ENCODE data around the gene ATXN10.

Gene ATXN10

GRCh38 chr22:45640291-45640940 lies 31.2 kb upstream of the ATXN10 start:
- Histone ChIP-seq H3K36me3 (ENCODE audit: control insufficient read depth in 1 of 2, insufficient read depth in 2 of 2, low read depth in 1 of 2, low read length in 2 of 2) (no peaks in the 10 kb centered on the region), H3K14ac (ENCODE audit: low read length in 2 of 2) (peak overlapping the region in 1 of 2 experiments; percentile 31), H4K91ac (ENCODE audit: low read length) (no peak overlapping the region), H3K23ac (ENCODE audit: low read length in 2 of 2) (no peak overlapping the region), H2BK120ac (ENCODE audit: low read depth, low read length) (no peak overlapping the region), H3K9me3 (ENCODE audit: control insufficient read depth, low read length) (no peaks in the 10 kb centered on the region), H2BK5ac (ENCODE audit: low read depth, low read length, poor library complexity, severe bottlenecking) (no peak overlapping the region), H3K4ac (ENCODE audit: low read depth in 1 of 2, low read length in 2 of 2) (no peak overlapping the region), H3K79me1 (replicated peaks; ENCODE audit: low read length, poor library complexity, severe bottlenecking) (no peaks in the 10 kb centered on the region), H3K4me3 (ENCODE audit: insufficient read depth in 1 of 2, low read depth in 1 of 2, low read length in 2 of 2) (no peak overlapping the region), H3K27me3 (ENCODE audit: control insufficient read depth in 1 of 2, insufficient read depth in 1 of 2, low read length in 2 of 2) (peaks cover 0 to 47% of the 10 kb centered on the region in 2 experiments), H2BK12ac (ENCODE audit: low read length in 2 of 2) (peak overlapping the region; percentile 17 to 28), H3K4me1 (ENCODE audit: control insufficient read depth, insufficient read depth, low read depth, low read length) (peaks cover 12% of the 10 kb centered on the region), H3K18ac (ENCODE audit: low read depth in 1 of 2, low read length in 2 of 2) (no peak overlapping the region), H4K8ac (ENCODE audit: low read length) (no peak overlapping the region), H2BK15ac (ENCODE audit: low read depth, poor library complexity, severe bottlenecking) (peak overlapping the region; percentile 53), H2AFZ (ENCODE audit: low read depth, low read length) (no peak overlapping the region), H3K9ac (ENCODE audit: low read length) (no peak overlapping the region), H3K4me2 (ENCODE audit: low read length, poor library complexity, severe bottlenecking) (no peak overlapping the region), H2AK5ac (ENCODE audit: low read length, severe bottlenecking) (no peak overlapping the region), H3K27ac (ENCODE audit: low read length, poor library complexity, severe bottlenecking) (no peak overlapping the region)
- no peak for DNase-seq
- 65% methylated on average over 7 of the region's 7 CpGs for WGBS

- no peak overlapping the region for H3K18ac ChIP-seq (ENCODE audit: low read depth in 1 of 2, low read length in 2 of 2)
- no peak overlapping the region for H2BK5ac ChIP-seq (ENCODE audit: low read depth, low read length, poor library complexity, severe bottlenecking)
- H3K9ac ChIP-seq (ENCODE audit: low read length), result no peak overlapping the region
- 92% methylated on average over 24 of the region's 24 CpGs for WGBS
- no peak overlapping the region for H3K4me2 ChIP-seq (ENCODE audit: low read length, poor library complexity, severe bottlenecking)
- H3K79me1 ChIP-seq (replicated peaks; ENCODE audit: low read length, poor library complexity, severe bottlenecking), result no peaks in the 10 kb centered on the region
- no peak for DNase-seq
- H3K27me3 ChIP-seq (ENCODE audit: control insufficient read depth in 1 of 2, insufficient read depth in 1 of 2, low read length in 2 of 2), result peaks cover 0 to 50% of the 10 kb centered on the region in 2 experiments
- H2AFZ ChIP-seq (ENCODE audit: low read depth, low read length), result no peak overlapping the region
- no peaks in the 10 kb centered on the region for H3K9me3 ChIP-seq (ENCODE audit: control insufficient read depth, low read length)
- H4K8ac ChIP-seq (ENCODE audit: low read length), result no peak overlapping the region
- H4K91ac ChIP-seq (ENCODE audit: low read length), result no peak overlapping the region
- no peak overlapping the region for H3K14ac ChIP-seq (ENCODE audit: low read length in 2 of 2)
- H2BK12ac ChIP-seq (ENCODE audit: low read length in 2 of 2), result peak overlapping the region in 1 of 2 experiments; percentile 28
- no peak overlapping the region for H2BK15ac ChIP-seq (ENCODE audit: low read depth, poor library complexity, severe bottlenecking)
- H2BK120ac ChIP-seq (ENCODE audit: low read depth, low read length), result no peak overlapping the region
- no peak overlapping the region for H3K4ac ChIP-seq (ENCODE audit: low read depth in 1 of 2, low read length in 2 of 2)
- no peak overlapping the region for H2AK5ac ChIP-seq (ENCODE audit: low read length, severe bottlenecking)
- H3K27ac ChIP-seq (ENCODE audit: low read length, poor library complexity, severe bottlenecking), result no peak overlapping the region
- H3K23ac ChIP-seq (ENCODE audit: low read length in 2 of 2), result no peak overlapping the region
- H3K36me3 ChIP-seq (ENCODE audit: control insufficient read depth in 1 of 2, insufficient read depth in 2 of 2, low read depth in 1 of 2, low read length in 2 of 2), result no peaks in the 10 kb centered on the region
- no peak overlapping the region for H3K4me3 ChIP-seq (ENCODE audit: insufficient read depth in 1 of 2, low read depth in 1 of 2, low read length in 2 of 2)
- H3K4me1 ChIP-seq (ENCODE audit: control insufficient read depth, insufficient read depth, low read depth, low read length), result peaks cover 18% of the 10 kb centered on the region
Observed at GRCh38 chr22:45640941-45641621, 30.6 kb upstream of the ATXN10 start.

- Histone ChIP-seq H3K4me2 (ENCODE audit: low read length, poor library complexity, severe bottlenecking) (no peak overlapping the region), H3K4me1 (ENCODE audit: control insufficient read depth, insufficient read depth, low read depth, low read length) (peaks cover 21% of the 10 kb centered on the region), H3K9ac (ENCODE audit: low read length) (no peak overlapping the region), H3K14ac (ENCODE audit: low read length in 2 of 2) (no peak overlapping the region), H2BK120ac (ENCODE audit: low read depth, low read length) (no peak overlapping the region), H3K23ac (ENCODE audit: low read length in 2 of 2) (no peak overlapping the region), H3K18ac (ENCODE audit: low read depth in 1 of 2, low read length in 2 of 2) (no peak overlapping the region), H4K91ac (ENCODE audit: low read length) (no peak overlapping the region), H3K9me3 (ENCODE audit: control insufficient read depth, low read length) (no peaks in the 10 kb centered on the region), H4K8ac (ENCODE audit: low read length) (no peak overlapping the region), H2BK5ac (ENCODE audit: low read depth, low read length, poor library complexity, severe bottlenecking) (no peak overlapping the region), H3K36me3 (ENCODE audit: control insufficient read depth in 1 of 2, insufficient read depth in 2 of 2, low read depth in 1 of 2, low read length in 2 of 2) (no peaks in the 10 kb centered on the region), H2AFZ (ENCODE audit: low read depth, low read length) (no peak overlapping the region), H2BK12ac (ENCODE audit: low read length in 2 of 2) (no peak overlapping the region), H3K4me3 (ENCODE audit: insufficient read depth in 1 of 2, low read depth in 1 of 2, low read length in 2 of 2) (no peak overlapping the region), H3K4ac (ENCODE audit: low read depth in 1 of 2, low read length in 2 of 2) (no peak overlapping the region), H3K27me3 (ENCODE audit: control insufficient read depth in 1 of 2, insufficient read depth in 1 of 2, low read length in 2 of 2) (peaks cover 0 to 59% of the 10 kb centered on the region in 2 experiments), H2AK5ac (ENCODE audit: low read length, severe bottlenecking) (no peak overlapping the region), H3K79me1 (replicated peaks; ENCODE audit: low read length, poor library complexity, severe bottlenecking) (no peaks in the 10 kb centered on the region), H3K27ac (ENCODE audit: low read length, poor library complexity, severe bottlenecking) (no peak overlapping the region), H2BK15ac (ENCODE audit: low read depth, poor library complexity, severe bottlenecking) (no peak overlapping the region)
- WGBS, result 92% methylated on average over 2 of the region's 2 CpGs
- no peak for DNase-seq
Observed at GRCh38 chr22:45642986-45643385, 28.6 kb upstream of the ATXN10 start.

- no peak overlapping the region for H3K23ac ChIP-seq (ENCODE audit: low read length in 2 of 2)
- H4K91ac ChIP-seq (ENCODE audit: low read length), result no peak overlapping the region
- H3K4me2 ChIP-seq (ENCODE audit: low read length, poor library complexity, severe bottlenecking), result no peak overlapping the region
- H3K4me1 ChIP-seq (ENCODE audit: control insufficient read depth, insufficient read depth, low read depth, low read length), result peaks cover 19% of the 10 kb centered on the region
- H4K8ac ChIP-seq (ENCODE audit: low read length), result no peak overlapping the region
- no peak overlapping the region for H2BK12ac ChIP-seq (ENCODE audit: low read length in 2 of 2)
- H3K27ac ChIP-seq (ENCODE audit: low read length, poor library complexity, severe bottlenecking), result no peak overlapping the region
- no peak overlapping the region for H2AFZ ChIP-seq (ENCODE audit: low read depth, low read length)
- H3K9ac ChIP-seq (ENCODE audit: low read length), result no peak overlapping the region
- H2BK15ac ChIP-seq (ENCODE audit: low read depth, poor library complexity, severe bottlenecking), result no peak overlapping the region
- H3K27me3 ChIP-seq (ENCODE audit: control insufficient read depth in 1 of 2, insufficient read depth in 1 of 2, low read length in 2 of 2), result peaks cover 0 to 66% of the 10 kb centered on the region in 2 experiments
- H3K79me1 ChIP-seq (replicated peaks; ENCODE audit: low read length, poor library complexity, severe bottlenecking), result no peaks in the 10 kb centered on the region
- no peak overlapping the region for H3K4me3 ChIP-seq (ENCODE audit: insufficient read depth in 1 of 2, low read depth in 1 of 2, low read length in 2 of 2)
- H2BK5ac ChIP-seq (ENCODE audit: low read depth, low read length, poor library complexity, severe bottlenecking), result no peak overlapping the region
- no peak overlapping the region for H3K14ac ChIP-seq (ENCODE audit: low read length in 2 of 2)
- H3K18ac ChIP-seq (ENCODE audit: low read depth in 1 of 2, low read length in 2 of 2), result no peak overlapping the region
- no peaks in the 10 kb centered on the region for H3K36me3 ChIP-seq (ENCODE audit: control insufficient read depth in 1 of 2, insufficient read depth in 2 of 2, low read depth in 1 of 2, low read length in 2 of 2)
- H3K9me3 ChIP-seq (ENCODE audit: control insufficient read depth, low read length), result no peaks in the 10 kb centered on the region
- no peak for DNase-seq
- no peak overlapping the region for H2AK5ac ChIP-seq (ENCODE audit: low read length, severe bottlenecking)
- 88% methylated on average over 10 of the region's 12 CpGs for WGBS
- H3K4ac ChIP-seq (ENCODE audit: low read depth in 1 of 2, low read length in 2 of 2), result no peak overlapping the region
- H2BK120ac ChIP-seq (ENCODE audit: low read depth, low read length), result no peak overlapping the region
Observed at GRCh38 chr22:45644714-45645113, 26.9 kb upstream of the ATXN10 start.
